Glutamatergic neuron (in vitro differentiated cells): Measurements from ENCODE around the gene CEP128. TPM values are rescaled to one million over a fixed set of nuclear protein-coding genes. Genes with fewer than 3 reads are reported as not detected.

Experiments
- DNase-seq: peaks from one replicate; pipeline ENCODE4 v3.0.0; 2022
- H3K27ac Mint-ChIP-seq: one replicate; pipeline ENCODE4 v1.8.0; 2020; ENCODE audit warnings: mild to moderate bottlenecking, mixed read lengths, inconsistent platforms; ENCODE audit not compliant: unreplicated experiment
- H3K27me3 Mint-ChIP-seq: one replicate; pipeline ENCODE4 v1.8.0; 2020; ENCODE audit warnings: mild to moderate bottlenecking, moderate library complexity, mixed read lengths, inconsistent platforms; ENCODE audit not compliant: unreplicated experiment
- H3K36me3 Mint-ChIP-seq: one replicate; pipeline ENCODE4 v1.8.0; 2020; ENCODE audit warnings: mild to moderate bottlenecking, mixed read lengths, inconsistent platforms; ENCODE audit not compliant: unreplicated experiment
- H3K4me1 Mint-ChIP-seq: one replicate; pipeline ENCODE4 v1.8.0; 2020; ENCODE audit warnings: mild to moderate bottlenecking, low read depth, mixed read lengths, inconsistent platforms; ENCODE audit not compliant: unreplicated experiment
- H3K4me3 Mint-ChIP-seq: one replicate; pipeline ENCODE4 v1.8.0; 2020; ENCODE audit warnings: mild to moderate bottlenecking, mixed read lengths, inconsistent platforms; ENCODE audit not compliant: unreplicated experiment
- H3K9me3 Mint-ChIP-seq: one replicate; pipeline ENCODE4 v1.8.0; 2020; ENCODE audit warnings: mild to moderate bottlenecking, moderate library complexity, mixed read lengths, inconsistent platforms; ENCODE audit not compliant: unreplicated experiment
- total RNA-seq: library from RNA; stranded (reverse); fragmentation: NEBNext Ultra II Directional; extraction: Animal tissue kit (Norgen Biotek cat#: 25700); gene quantifications from one replicate; pipeline ENCODE4 v1.2.1, GENCODE V29; 2021; ENCODE audit not compliant: unreplicated experiment
- TF ChIP-seq, protein P1 (sequence below): fragments of 200-600 bp; sonication (generic); IDR thresholded peaks from one replicate; pipeline ENCODE4 v1.5.0; 2021; ENCODE audit not compliant: partially characterized antibody, unreplicated experiment

The CEP128 gene
- total RNA-seq, 1 donor from 2014 or later: 38.5 TPM

DNA sequence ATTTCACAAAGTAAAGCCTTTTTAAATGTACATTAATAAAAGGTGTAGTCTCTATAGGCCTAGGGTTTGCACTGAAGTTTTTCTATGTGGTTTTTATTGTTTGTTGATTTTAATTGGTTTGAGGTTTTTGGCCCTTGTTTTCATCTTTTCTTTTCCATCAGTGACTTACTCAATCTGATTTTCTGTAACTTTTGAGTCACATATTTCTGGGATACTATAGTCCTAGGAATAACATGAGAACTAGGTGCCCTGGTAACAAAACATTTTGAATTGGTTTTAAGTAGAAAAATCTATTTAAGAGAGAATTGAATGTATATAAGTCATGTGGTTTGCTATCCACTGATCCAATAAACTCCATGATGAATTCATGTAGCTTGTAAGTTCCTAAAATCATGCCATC is 311.9 kb downstream of the CEP128 start:
- no peak for DNase-seq
- Mint-ChIP-seq H3K27ac (no peak overlapping the region), H3K4me3 (no peak overlapping the region), H3K27me3 (no peaks in the 10 kb centered on the region), H3K36me3 (no peaks in the 10 kb centered on the region), H3K4me1 (peaks cover 4% of the 10 kb centered on the region), H3K9me3 (no peaks in the 10 kb centered on the region)
- TF ChIP-seq, protein P1, sequence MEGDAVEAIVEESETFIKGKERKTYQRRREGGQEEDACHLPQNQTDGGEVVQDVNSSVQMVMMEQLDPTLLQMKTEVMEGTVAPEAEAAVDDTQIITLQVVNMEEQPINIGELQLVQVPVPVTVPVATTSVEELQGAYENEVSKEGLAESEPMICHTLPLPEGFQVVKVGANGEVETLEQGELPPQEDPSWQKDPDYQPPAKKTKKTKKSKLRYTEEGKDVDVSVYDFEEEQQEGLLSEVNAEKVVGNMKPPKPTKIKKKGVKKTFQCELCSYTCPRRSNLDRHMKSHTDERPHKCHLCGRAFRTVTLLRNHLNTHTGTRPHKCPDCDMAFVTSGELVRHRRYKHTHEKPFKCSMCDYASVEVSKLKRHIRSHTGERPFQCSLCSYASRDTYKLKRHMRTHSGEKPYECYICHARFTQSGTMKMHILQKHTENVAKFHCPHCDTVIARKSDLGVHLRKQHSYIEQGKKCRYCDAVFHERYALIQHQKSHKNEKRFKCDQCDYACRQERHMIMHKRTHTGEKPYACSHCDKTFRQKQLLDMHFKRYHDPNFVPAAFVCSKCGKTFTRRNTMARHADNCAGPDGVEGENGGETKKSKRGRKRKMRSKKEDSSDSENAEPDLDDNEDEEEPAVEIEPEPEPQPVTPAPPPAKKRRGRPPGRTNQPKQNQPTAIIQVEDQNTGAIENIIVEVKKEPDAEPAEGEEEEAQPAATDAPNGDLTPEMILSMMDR: no peak

DNA sequence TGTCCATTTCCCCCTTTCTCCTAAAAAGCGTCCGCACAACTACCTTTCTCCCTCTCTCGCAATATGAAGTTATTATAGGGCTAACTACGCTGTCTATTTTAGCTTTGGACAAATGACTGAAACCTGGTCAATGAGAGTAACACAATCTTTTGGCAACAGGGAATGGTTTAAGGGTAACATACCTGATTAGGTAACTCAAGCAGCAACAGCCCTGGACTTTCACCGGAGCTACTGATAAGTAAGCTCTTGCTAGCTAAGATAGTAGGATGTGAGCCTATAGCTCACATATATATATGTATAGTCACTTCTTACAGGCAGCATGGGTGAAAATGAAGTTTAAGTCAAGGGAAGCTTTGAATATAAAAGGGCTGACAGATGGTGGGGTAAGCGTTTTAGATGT is 313.0 kb downstream of the CEP128 start:
- no peaks in the 10 kb centered on the region for H3K36me3 Mint-ChIP-seq
- H3K27me3 Mint-ChIP-seq: no peaks in the 10 kb centered on the region
- no peaks in the 10 kb centered on the region for H3K9me3 Mint-ChIP-seq
- TF ChIP-seq, protein P1: no peak
- peaks cover 4% of the 10 kb centered on the region for H3K4me1 Mint-ChIP-seq
- H3K27ac Mint-ChIP-seq: no peak overlapping the region
- no peak overlapping the region for H3K4me3 Mint-ChIP-seq
- no peak for DNase-seq

DNA sequence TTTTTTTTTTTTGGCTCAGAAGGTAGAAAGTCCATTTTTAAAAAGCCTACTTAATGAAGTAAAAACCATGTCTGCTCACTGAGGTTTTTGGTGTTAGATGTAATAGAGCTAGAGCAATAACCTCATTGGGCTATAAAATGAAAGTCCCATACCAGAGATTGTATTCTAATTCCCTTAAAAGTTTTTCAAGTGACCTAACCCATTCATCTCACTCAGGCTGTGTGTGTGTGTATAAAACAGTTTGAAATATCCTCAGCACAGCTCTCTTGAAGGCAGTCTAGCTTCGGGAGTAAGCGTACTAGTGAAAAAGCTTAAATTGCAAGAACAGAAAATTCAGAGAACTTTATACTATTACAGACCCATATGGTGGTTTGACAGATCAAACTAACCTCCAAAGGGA is 313.8 kb downstream of the CEP128 start:
- Mint-ChIP-seq H3K27ac (no peak overlapping the region), H3K9me3 (no peaks in the 10 kb centered on the region), H3K4me3 (no peak overlapping the region), H3K4me1 (peaks cover 4% of the 10 kb centered on the region), H3K27me3 (no peaks in the 10 kb centered on the region), H3K36me3 (no peaks in the 10 kb centered on the region)
- TF ChIP-seq, protein P1: no peak
- DNase-seq: no peak

DNA sequence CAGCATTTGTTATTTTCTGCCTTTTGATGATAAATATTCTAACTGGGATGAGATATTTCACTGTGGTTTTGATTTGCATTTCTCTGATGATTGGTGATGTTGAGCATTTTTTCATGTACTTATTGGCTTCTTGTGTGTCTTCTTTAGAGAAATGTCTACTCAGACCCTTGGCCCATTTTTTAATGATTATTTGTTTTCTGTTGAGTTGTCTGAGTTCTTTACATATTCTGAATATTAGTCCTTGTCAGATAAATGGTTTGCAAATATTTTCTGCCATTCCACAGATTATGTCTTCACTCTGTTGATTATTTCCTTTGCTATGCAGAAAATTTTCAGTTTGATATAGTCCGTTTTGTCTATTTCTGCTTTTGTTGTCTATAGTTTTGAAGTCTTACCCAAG is 317.0 kb downstream of the CEP128 start:
- H3K9me3 Mint-ChIP-seq: no peaks in the 10 kb centered on the region
- peaks cover 8% of the 10 kb centered on the region for H3K4me1 Mint-ChIP-seq
- no peak overlapping the region for H3K4me3 Mint-ChIP-seq
- no peaks in the 10 kb centered on the region for H3K36me3 Mint-ChIP-seq
- DNase-seq: no peak
- H3K27ac Mint-ChIP-seq: no peak overlapping the region
- TF ChIP-seq, protein P1: no peak
- H3K27me3 Mint-ChIP-seq: no peaks in the 10 kb centered on the region

DNA sequence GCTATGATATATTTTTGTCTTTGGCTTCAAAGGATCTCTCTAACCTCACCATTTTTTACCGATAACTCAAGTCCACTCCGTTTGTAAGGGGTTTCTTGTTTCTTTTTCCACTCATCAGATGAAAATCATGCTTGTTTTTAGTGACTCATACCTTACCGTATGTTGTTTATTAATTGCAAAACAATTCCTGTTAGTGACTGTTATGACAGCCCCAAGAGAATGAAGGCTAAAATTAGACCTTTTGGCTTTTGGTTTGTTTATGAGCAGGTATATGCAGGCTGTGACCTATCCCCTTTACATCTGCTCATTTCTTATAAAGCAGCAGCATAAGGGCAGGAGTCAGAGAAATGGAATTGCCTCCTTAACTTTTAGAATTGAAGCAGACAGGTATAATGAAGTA is 319.8 kb downstream of the CEP128 start:
- H3K27me3 Mint-ChIP-seq: no peaks in the 10 kb centered on the region
- TF ChIP-seq, protein P1: no peak
- DNase-seq: no peak
- peaks cover 4% of the 10 kb centered on the region for H3K4me1 Mint-ChIP-seq
- H3K4me3 Mint-ChIP-seq: no peak overlapping the region
- no peaks in the 10 kb centered on the region for H3K36me3 Mint-ChIP-seq
- no peak overlapping the region for H3K27ac Mint-ChIP-seq
- H3K9me3 Mint-ChIP-seq: no peaks in the 10 kb centered on the region
